HepG2 (cell line): ENCODE measurements around the gene RBM12. TPM values are rescaled to one million over a fixed set of nuclear protein-coding genes. Genes with fewer than 3 reads are reported as not detected.

Experiments used
- ARNTL ChIP-seq: sonication (generic); formaldehyde crosslinking; IDR thresholded peaks from 2 replicates; pipeline ENCODE4 v1.4.0; 2020; ENCODE audit warnings: mild to moderate bottlenecking, missing genetic modification reagents
- ATAD3A ChIP-seq: sonication (generic); formaldehyde crosslinking; IDR thresholded peaks from 2 replicates; pipeline ENCODE4 v1.4.0; 2020; ENCODE audit warnings: missing genetic modification reagents
- ELF1 ChIP-seq: sonication (generic); formaldehyde crosslinking; IDR thresholded peaks from 2 replicates; pipeline ENCODE4 v1.4.0; 2020; ENCODE audit warnings: missing genetic modification reagents
- ISL2 ChIP-seq: sonication (generic); formaldehyde crosslinking; IDR thresholded peaks from 2 replicates; pipeline ENCODE4 v1.5.0; 2020; ENCODE audit warnings: missing genetic modification reagents
- KLF13 ChIP-seq: sonication (generic); formaldehyde crosslinking; IDR thresholded peaks from 2 replicates; pipeline ENCODE4 v1.4.0; 2020; ENCODE audit warnings: mild to moderate bottlenecking, missing genetic modification reagents
- MXD4 ChIP-seq: IDR thresholded peaks from 2 replicates; pipeline ENCODE4 v1.6.1; 2016; ENCODE audit warnings: mild to moderate bottlenecking, missing biosample characterization, missing genetic modification reagents
- NFYB ChIP-seq: sonication (generic); formaldehyde crosslinking; IDR thresholded peaks from 2 replicates; pipeline ENCODE4 v1.4.0; 2020; ENCODE audit warnings: missing genetic modification reagents
- ONECUT2 ChIP-seq: sonication (generic); formaldehyde crosslinking; IDR thresholded peaks from 2 replicates; pipeline ENCODE4 v1.4.0; 2020; ENCODE audit warnings: missing genetic modification reagents
- POLR2A ChIP-seq, 2 experiments: IDR thresholded peaks; 2 replicates each; pipeline ENCODE4 v1.6.1; 2011; ENCODE audit warnings: low read depth in 2 of 2, low read length in 2 of 2, mild to moderate bottlenecking in 1 of 2, moderate library complexity in 1 of 2; ENCODE audit not compliant: insufficient read depth in 1 of 2
- SOX13 ChIP-seq, 3 experiments: fragments of 450-650 bp in 1 of 3; sonication (generic) in 1 of 3; formaldehyde crosslinking in 1 of 3; IDR thresholded peaks in 2 of 3; conservative IDR thresholded peaks in 1 of 3; 2 replicates each; pipeline versions ENCODE4 v1.5.0 to v1.6.1; 2016 to 2020; ENCODE audit warnings: antibody characterized with exemption in 1 of 3, mild to moderate bottlenecking in 1 of 3, missing compliant biosample characterization in 1 of 3, missing genetic modification reagents in 1 of 3, moderate library complexity in 1 of 3
- TAF1 ChIP-seq: sonication (generic); formaldehyde crosslinking; IDR thresholded peaks from 2 replicates; pipeline ENCODE4 v1.4.0; 2020; ENCODE audit warnings: missing genetic modification reagents
- TEAD3 ChIP-seq: optimal IDR thresholded peaks from 2 replicates; pipeline ENCODE3; 2016; ENCODE audit warnings: borderline replicate concordance
- U2AF1 ChIP-seq: fragments of 200-400 bp; formaldehyde crosslinking; optimal IDR thresholded peaks from 2 replicates; pipeline ENCODE3; 2017; ENCODE audit warnings: mild to moderate bottlenecking, low read depth, low read length
- ZNF570 ChIP-seq: sonication (generic); formaldehyde crosslinking; IDR thresholded peaks from 2 replicates; pipeline ENCODE4 v1.4.0; 2020; ENCODE audit warnings: mild to moderate bottlenecking, missing genetic modification reagents, borderline replicate concordance
- ZNF761 ChIP-seq: sonication (generic); formaldehyde crosslinking; conservative IDR thresholded peaks from 2 replicates; pipeline ENCODE4 v1.4.0; 2020; ENCODE audit warnings: mild to moderate bottlenecking, missing genetic modification reagents
- polyA plus RNA-seq, 8 experiments: library from polyadenylated mRNA; depleted of rRNA in 3 of 8; stranded (reverse) in 7 of 8; unstranded in 1 of 8; fragments of >200 nt; fragmentation: Illumina TruSeq in 4 of 8; extraction: Trizol in 4 of 8; gene quantifications; 2 replicates each; pipeline versions ENCODE4 v1.2.1 to v1.2.3, GENCODE V29; 2011 to 2016; ENCODE audit warnings: low read depth in 4 of 8, missing spikeins in 1 of 8, mixed read lengths in 1 of 8; ENCODE audit not compliant: insufficient read depth in 1 of 8
- total RNA-seq, 5 experiments: library from RNA; depleted of rRNA; stranded (reverse); fragments of >200 nt; fragmentation: Illumina TruSeq; extraction: Trizol; gene quantifications; 2 replicates each; pipeline ENCODE4 v1.2.3, GENCODE V29; 2016; ENCODE audit warnings: low read depth in 1 of 5
- TF ChIP-seq, protein P1 (sequence below): sonication (generic); formaldehyde crosslinking; IDR thresholded peaks from 2 replicates; pipeline ENCODE4 v1.8.1; 2023; ENCODE audit warnings: mild to moderate bottlenecking, missing genetic modification reagents
- TF ChIP-seq, protein P2 (sequence below): fragments of 450-650 bp; IDR thresholded peaks from 2 replicates; pipeline ENCODE4 v1.6.1; 2016
- TF ChIP-seq, protein P3 (sequence below): sonication (generic); formaldehyde crosslinking; IDR thresholded peaks from 2 replicates; pipeline ENCODE4 v1.4.0; 2020; ENCODE audit warnings: mild to moderate bottlenecking, missing genetic modification reagents
- TF ChIP-seq, protein P4 (sequence below): sonication (generic); formaldehyde crosslinking; IDR thresholded peaks from 2 replicates; pipeline ENCODE4 v1.4.0; 2020; ENCODE audit warnings: missing genetic modification reagents
- TF ChIP-seq, protein P5 (sequence below): sonication (generic); formaldehyde crosslinking; IDR thresholded peaks from 2 replicates; pipeline ENCODE4 v1.4.0; 2020; ENCODE audit warnings: missing genetic modification reagents

The RBM12 gene
- total and polyA plus RNA-seq, 2 of the 13 experiments (the other 11 are each of a cell fraction or from before 2014, with no cell fraction given) = 97.9 to 104 TPM

DNA sequence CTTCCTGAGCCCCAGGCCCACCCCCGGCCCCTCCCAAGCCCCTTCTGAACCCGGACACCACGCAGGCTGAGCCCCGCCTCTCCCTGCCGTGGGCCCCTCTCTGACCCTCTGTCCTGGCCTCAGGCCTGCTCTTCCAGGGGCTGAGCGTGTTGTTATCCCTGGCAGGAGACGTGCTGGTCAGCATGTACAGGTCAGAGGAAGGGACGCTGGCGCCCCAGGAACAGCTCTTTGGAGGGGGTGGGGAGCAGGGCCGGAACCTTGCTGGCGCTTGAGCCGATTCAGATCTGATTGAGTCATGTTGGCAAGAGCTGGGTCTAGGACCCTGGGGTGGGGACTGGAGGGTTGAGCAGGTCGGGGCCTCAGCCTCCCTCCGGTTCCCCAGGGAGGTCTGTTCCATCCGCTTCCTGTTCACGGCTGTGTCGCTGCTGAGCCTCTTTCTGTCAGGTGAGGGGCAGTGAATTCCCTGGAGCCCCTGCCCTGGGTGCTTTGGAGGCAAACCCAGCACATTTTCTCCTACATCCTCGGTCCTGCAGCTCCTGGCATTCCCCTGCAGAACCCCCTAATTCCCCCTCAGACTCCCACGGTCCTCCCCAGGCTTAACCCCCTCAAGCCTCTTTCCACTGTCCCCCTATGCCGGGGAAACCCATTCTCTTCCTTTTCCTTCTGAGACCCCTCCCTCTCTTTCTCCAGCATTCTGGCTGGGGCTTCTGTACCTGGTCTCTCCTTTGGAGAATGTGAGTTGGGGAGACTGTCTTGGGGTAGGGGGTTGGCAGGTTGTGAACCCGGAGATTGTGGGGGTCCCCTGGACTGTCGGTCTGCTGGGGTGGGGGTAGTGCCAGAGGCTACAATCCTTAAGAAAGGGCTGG, 47.1 kb downstream of the RBM12 start (continued):
- TF ChIP-seq, protein P1, sequence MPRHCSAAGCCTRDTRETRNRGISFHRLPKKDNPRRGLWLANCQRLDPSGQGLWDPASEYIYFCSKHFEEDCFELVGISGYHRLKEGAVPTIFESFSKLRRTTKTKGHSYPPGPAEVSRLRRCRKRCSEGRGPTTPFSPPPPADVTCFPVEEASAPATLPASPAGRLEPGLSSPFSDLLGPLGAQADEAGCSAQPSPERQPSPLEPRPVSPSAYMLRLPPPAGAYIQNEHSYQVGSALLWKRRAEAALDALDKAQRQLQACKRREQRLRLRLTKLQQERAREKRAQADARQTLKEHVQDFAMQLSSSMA (CRISPR knock-in tag) = no peak
- TF ChIP-seq NFYB (CRISPR knock-in tag) (no peak; the same call in 1 of the 2 replicates), SOX13 (IDR thresholded peaks at IDR 0.05) (no peak), SOX13 (CRISPR knock-in tag; conservative IDR thresholded peaks at IDR 0.05 in 1 of 2, IDR thresholded peaks at IDR 0.05 in 1 of 2) (peak in 1 of 2 experiments; percentile 3; a peak in 1 of 4 replicates), ATAD3A (CRISPR knock-in tag) (no peak), ZNF570 (no peak), ISL2 (peak; percentile 37; the same call in 1 of the 2 replicates), TEAD3 (CRISPR knock-in tag) (peak; percentile 62), KLF13 (peak; percentile 94), U2AF1 (no peak), ARNTL (no peak), ELF1 (CRISPR knock-in tag) (peak; percentile 82), POLR2A (IDR thresholded peaks at IDR 0.05; ENCODE audit: insufficient read depth in 1 of 2, low read depth in 2 of 2, low read length in 2 of 2) (peak; percentile 58 to 77), MXD4 (CRISPR knock-in tag) (no peak), ONECUT2 (CRISPR knock-in tag) (no peak), TAF1 (no peak), ZNF761 (CRISPR knock-in tag) (no peak; the same call in 1 of the 2 replicates)
- TF ChIP-seq, protein P2, sequence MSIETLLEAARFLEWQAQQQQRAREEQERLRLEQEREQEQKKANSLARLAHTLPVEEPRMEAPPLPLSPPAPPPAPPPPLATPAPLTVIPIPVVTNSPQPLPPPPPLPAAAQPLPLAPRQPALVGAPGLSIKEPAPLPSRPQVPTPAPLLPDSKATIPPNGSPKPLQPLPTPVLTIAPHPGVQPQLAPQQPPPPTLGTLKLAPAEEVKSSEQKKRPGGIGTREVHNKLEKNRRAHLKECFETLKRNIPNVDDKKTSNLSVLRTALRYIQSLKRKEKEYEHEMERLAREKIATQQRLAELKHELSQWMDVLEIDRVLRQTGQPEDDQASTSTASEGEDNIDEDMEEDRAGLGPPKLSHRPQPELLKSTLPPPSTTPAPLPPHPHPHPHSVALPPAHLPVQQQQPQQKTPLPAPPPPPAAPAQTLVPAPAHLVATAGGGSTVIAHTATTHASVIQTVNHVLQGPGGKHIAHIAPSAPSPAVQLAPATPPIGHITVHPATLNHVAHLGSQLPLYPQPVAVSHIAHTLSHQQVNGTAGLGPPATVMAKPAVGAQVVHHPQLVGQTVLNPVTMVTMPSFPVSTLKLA = no peak
- TF ChIP-seq, protein P3, sequence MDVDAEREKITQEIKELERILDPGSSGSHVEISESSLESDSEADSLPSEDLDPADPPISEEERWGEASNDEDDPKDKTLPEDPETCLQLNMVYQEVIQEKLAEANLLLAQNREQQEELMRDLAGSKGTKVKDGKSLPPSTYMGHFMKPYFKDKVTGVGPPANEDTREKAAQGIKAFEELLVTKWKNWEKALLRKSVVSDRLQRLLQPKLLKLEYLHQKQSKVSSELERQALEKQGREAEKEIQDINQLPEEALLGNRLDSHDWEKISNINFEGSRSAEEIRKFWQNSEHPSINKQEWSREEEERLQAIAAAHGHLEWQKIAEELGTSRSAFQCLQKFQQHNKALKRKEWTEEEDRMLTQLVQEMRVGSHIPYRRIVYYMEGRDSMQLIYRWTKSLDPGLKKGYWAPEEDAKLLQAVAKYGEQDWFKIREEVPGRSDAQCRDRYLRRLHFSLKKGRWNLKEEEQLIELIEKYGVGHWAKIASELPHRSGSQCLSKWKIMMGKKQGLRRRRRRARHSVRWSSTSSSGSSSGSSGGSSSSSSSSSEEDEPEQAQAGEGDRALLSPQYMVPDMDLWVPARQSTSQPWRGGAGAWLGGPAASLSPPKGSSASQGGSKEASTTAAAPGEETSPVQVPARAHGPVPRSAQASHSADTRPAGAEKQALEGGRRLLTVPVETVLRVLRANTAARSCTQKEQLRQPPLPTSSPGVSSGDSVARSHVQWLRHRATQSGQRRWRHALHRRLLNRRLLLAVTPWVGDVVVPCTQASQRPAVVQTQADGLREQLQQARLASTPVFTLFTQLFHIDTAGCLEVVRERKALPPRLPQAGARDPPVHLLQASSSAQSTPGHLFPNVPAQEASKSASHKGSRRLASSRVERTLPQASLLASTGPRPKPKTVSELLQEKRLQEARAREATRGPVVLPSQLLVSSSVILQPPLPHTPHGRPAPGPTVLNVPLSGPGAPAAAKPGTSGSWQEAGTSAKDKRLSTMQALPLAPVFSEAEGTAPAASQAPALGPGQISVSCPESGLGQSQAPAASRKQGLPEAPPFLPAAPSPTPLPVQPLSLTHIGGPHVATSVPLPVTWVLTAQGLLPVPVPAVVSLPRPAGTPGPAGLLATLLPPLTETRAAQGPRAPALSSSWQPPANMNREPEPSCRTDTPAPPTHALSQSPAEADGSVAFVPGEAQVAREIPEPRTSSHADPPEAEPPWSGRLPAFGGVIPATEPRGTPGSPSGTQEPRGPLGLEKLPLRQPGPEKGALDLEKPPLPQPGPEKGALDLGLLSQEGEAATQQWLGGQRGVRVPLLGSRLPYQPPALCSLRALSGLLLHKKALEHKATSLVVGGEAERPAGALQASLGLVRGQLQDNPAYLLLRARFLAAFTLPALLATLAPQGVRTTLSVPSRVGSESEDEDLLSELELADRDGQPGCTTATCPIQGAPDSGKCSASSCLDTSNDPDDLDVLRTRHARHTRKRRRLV (CRISPR knock-in tag) = no peak
- TF ChIP-seq, protein P4, sequence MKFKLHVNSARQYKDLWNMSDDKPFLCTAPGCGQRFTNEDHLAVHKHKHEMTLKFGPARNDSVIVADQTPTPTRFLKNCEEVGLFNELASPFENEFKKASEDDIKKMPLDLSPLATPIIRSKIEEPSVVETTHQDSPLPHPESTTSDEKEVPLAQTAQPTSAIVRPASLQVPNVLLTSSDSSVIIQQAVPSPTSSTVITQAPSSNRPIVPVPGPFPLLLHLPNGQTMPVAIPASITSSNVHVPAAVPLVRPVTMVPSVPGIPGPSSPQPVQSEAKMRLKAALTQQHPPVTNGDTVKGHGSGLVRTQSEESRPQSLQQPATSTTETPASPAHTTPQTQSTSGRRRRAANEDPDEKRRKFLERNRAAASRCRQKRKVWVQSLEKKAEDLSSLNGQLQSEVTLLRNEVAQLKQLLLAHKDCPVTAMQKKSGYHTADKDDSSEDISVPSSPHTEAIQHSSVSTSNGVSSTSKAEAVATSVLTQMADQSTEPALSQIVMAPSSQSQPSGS (CRISPR knock-in tag) = no peak; the same call in none of the 2 replicates
- TF ChIP-seq, protein P5, sequence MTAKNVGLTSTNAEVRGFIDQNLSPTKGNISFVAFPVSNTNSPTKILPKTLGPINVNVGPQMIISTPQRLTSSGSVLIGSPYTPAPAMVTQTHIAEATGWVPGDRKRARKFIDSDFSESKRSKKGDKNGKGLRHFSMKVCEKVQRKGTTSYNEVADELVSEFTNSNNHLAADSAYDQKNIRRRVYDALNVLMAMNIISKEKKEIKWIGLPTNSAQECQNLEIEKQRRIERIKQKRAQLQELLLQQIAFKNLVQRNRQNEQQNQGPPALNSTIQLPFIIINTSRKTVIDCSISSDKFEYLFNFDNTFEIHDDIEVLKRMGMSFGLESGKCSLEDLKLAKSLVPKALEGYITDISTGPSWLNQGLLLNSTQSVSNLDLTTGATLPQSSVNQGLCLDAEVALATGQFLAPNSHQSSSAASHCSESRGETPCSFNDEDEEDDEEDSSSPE (CRISPR knock-in tag) = no peak
